GM10266 (cell line): ENCODE measurements around the gene RUNX2.

Source experiments
- DNase-seq: peaks from one replicate; pipeline ENCODE4 v3.0.0; 2012; ENCODE audit errors: extremely low spot score
- CTCF ChIP-seq: IDR thresholded peaks from 2 replicates; pipeline ENCODE4 v1.5.1; 2012; ENCODE audit warnings: mild to moderate bottlenecking, low read depth; ENCODE audit not compliant: control insufficient read depth, insufficient read depth; ENCODE audit errors: missing control alignments

Gene RUNX2

GRCh38 chr6:45477278-45477677, 149.1 kb downstream of the RUNX2 start:
- no peak for DNase-seq
- no peak for TF ChIP-seq CTCF

- DNase-seq: no peak
- no peak for TF ChIP-seq CTCF
Observed at GRCh38 chr6:45477790-45478189, 149.7 kb downstream of the RUNX2 start.

- no peak for TF ChIP-seq CTCF
- DNase-seq: no peak
Observed at GRCh38 chr6:45478240-45478639, 150.1 kb downstream of the RUNX2 start.

GRCh38 chr6:45479834-45480751, 152.0 kb downstream of the RUNX2 start:
- TF ChIP-seq CTCF: no peak
- DNase-seq: peak; percentile 8

- no peak for TF ChIP-seq CTCF
- no peak for DNase-seq
Observed at GRCh38 chr6:45480752-45481415, 152.8 kb downstream of the RUNX2 start.

GRCh38 chr6:45483021-45483420, 154.9 kb downstream of the RUNX2 start:
- TF ChIP-seq CTCF: no peak
- DNase-seq: no peak

- no peak for TF ChIP-seq CTCF
- DNase-seq: no peak
Observed at GRCh38 chr6:45483501-45483900, 155.4 kb downstream of the RUNX2 start.
